WERI-Rb-1 (cell line): Measurements from ENCODE around the gene TMEM8B.
"Not testable (repeated sequence)": the region's sequence is repeated elsewhere in the genome, so short reads cannot be mapped to it uniquely, and the experiment has no call there.

Source experiments
- DNase-seq: peaks from one replicate; pipeline ENCODE4 v3.0.0-alpha.2; 2020
- H3K27ac ChIP-seq: fragments of 250-450 bp; sonication (Bioruptor Pico); 2 replicates; pipeline ENCODE4 v1.5.1; 2020; ENCODE audit warnings: mild to moderate bottlenecking, moderate library complexity
- H3K27me3 ChIP-seq: fragments of 250-450 bp; sonication (Bioruptor Pico); 2 replicates; pipeline ENCODE4 v1.5.1; 2021; ENCODE audit warnings: mild to moderate bottlenecking, low read depth, moderate library complexity; ENCODE audit not compliant: insufficient read depth, severe bottlenecking
- H3K36me3 ChIP-seq: fragments of 250-450 bp; sonication (Bioruptor Pico); 2 replicates; pipeline ENCODE4 v1.5.1; 2020; ENCODE audit warnings: mild to moderate bottlenecking, moderate library complexity
- H3K4me3 ChIP-seq: 2 replicates; pipeline ENCODE4 v1.5.1; 2011; ENCODE audit warnings: low read depth, mild to moderate bottlenecking, control low read depth, low read length
- H3K9me3 ChIP-seq: fragments of 250-450 bp; sonication (Bioruptor Pico); 2 replicates; pipeline ENCODE4 v1.5.1; 2021; ENCODE audit warnings: mild to moderate bottlenecking, moderate library complexity; ENCODE audit not compliant: severe bottlenecking
- TF ChIP-seq, protein P1 (sequence below): IDR thresholded peaks from 2 replicates; pipeline ENCODE4 v1.5.1; 2011; ENCODE audit warnings: low read depth, mild to moderate bottlenecking, control low read depth, inconsistent platforms, low read length

TMEM8B gene

DNA sequence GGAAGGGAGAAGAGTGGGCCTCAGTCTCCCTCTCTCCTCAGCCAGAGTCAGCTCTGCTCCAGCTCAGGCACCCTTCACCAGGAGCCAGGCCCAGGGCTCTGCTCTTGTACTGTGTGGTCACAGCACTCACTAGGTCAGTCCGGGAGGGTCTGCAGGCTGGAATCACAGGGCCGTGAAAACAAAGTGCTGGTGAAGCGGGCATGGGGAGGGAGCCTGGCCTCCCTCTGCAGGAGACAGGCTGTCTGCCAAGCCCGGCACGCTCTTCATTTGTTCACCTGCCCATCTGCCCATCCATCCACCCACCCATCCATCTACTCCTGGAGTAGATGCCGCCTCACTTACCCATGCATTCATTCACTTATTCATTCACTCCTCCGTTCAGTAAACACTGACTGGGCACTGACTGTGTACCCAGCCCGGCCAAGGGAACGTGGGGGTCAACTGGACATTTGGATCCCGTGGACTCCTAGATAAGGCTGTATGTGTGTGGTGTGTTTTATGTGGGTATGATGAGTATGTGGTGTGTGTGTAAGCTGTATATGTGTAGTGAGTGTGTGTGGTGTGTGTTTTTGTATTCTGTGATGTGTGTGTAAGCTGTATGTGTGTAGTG is 83.9 kb downstream of the TMEM8B start:
- Histone ChIP-seq H3K27me3 (no peaks in the 10 kb centered on the region), H3K36me3 (no peaks in the 10 kb centered on the region), H3K9me3 (no peaks in the 10 kb centered on the region), H3K27ac (no peak overlapping the region), H3K4me3 (no peak overlapping the region)
- no peak for DNase-seq
- TF ChIP-seq, protein P1, sequence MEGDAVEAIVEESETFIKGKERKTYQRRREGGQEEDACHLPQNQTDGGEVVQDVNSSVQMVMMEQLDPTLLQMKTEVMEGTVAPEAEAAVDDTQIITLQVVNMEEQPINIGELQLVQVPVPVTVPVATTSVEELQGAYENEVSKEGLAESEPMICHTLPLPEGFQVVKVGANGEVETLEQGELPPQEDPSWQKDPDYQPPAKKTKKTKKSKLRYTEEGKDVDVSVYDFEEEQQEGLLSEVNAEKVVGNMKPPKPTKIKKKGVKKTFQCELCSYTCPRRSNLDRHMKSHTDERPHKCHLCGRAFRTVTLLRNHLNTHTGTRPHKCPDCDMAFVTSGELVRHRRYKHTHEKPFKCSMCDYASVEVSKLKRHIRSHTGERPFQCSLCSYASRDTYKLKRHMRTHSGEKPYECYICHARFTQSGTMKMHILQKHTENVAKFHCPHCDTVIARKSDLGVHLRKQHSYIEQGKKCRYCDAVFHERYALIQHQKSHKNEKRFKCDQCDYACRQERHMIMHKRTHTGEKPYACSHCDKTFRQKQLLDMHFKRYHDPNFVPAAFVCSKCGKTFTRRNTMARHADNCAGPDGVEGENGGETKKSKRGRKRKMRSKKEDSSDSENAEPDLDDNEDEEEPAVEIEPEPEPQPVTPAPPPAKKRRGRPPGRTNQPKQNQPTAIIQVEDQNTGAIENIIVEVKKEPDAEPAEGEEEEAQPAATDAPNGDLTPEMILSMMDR = no peak

DNA sequence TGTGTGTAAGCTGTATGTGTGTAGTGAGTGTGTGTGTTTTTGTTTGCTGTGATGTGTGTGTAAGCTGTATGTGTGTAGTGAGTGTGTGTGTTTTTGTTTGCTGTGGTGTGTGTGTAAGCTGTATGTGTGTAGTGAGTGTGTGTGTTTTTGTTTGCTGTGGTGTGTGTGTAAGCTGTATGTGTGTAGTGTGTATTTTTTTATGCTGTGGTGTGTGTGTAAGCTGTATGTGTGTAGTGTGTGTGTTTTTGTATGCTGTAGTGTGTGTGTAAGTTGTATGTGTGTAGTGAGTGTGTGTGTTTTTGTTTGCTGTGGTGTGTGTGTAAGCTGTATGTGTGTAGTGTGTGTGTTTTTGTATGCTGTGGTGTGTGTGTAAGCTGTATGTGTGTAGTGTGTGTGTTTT is 84.4 kb downstream of the TMEM8B start:
- not testable (repeated sequence) for H3K9me3 ChIP-seq, H3K27ac ChIP-seq, H3K4me3 ChIP-seq, H3K36me3 ChIP-seq, H3K27me3 ChIP-seq, DNase-seq

DNA sequence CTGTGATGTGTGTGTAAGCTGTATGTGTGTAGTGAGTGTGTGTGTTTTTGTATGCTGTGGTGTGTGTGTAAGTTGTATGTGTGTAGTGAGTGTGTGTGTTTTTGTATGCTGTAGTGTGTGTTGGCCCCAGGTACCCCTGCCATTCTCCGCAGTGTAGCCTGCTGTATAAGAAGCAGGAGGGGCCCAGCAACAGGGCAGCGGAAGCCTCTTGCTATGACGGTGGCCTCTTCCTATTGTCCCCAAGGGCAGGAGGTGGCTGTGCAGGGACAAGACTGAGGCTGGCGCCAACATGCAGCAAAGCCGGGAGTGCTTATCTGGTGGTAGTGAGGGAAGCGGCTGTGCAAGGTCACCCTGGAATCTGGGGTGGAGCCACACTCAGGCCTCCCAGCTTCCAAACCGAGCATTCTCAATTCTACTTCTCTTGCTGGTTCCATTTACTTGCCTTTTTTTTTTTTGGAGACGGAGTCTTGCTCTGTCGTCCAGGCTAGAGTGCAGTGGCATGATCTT is 85.3 kb downstream of the TMEM8B start:
- Histone ChIP-seq H3K4me3 (no peak overlapping the region), H3K27ac (no peak overlapping the region), H3K27me3 (no peaks in the 10 kb centered on the region), H3K36me3 (no peaks in the 10 kb centered on the region), H3K9me3 (peaks cover 2% of the 10 kb centered on the region)
- peak; percentile 80 for DNase-seq
- TF ChIP-seq, protein P1 = no peak
